ENCODE data around the gene TWF2. TPM values are rescaled to one million over a fixed set of nuclear protein-coding genes. Genes with fewer than 3 reads are reported as not detected.

The TWF2 gene
- total RNA-seq, 4 donors from 2014 or later: 46.2 to 68.8 (median 59.3) TPM

GRCh38 chr3:52222319-52223221 lies 16.4 kb downstream of the TWF2 start:
- peaks cover 6 to 42% (median 32%) of the 10 kb centered on the region in 4 donors for H3K4me1 ChIP-seq
- H3K36me3 ChIP-seq: peaks cover 0 to 1% (median 0%) of the 10 kb centered on the region in 3 donors
- H3K4me3 ChIP-seq: no peak overlapping the region
- TF ChIP-seq CTCF (IDR thresholded peaks at IDR 0.05) (no peak), POLR2A (IDR thresholded peaks at IDR 0.05) (no peak)
- no peak for DNase-seq
- peak overlapping the region in 1 of 4 donors; percentile 84 for H3K27ac ChIP-seq
- H3K9me3 ChIP-seq: no peaks in the 10 kb centered on the region
- H3K27me3 ChIP-seq: no peaks in the 10 kb centered on the region

- H3K9me3 ChIP-seq: no peaks in the 10 kb centered on the region
- no peak for TF ChIP-seq CTCF (IDR thresholded peaks at IDR 0.05)
- no peak for TF ChIP-seq POLR2A (IDR thresholded peaks at IDR 0.05)
- H3K36me3 ChIP-seq: no peaks in the 10 kb centered on the region
- no peaks in the 10 kb centered on the region for H3K27me3 ChIP-seq
- no peak overlapping the region for H3K4me3 ChIP-seq
- DNase-seq: peak in 2 of 3 donors; percentile 52 to 64
- peaks cover 7 to 43% (median 38%) of the 10 kb centered on the region in 4 donors for H3K4me1 ChIP-seq
- peak overlapping the region in 1 of 4 donors; percentile 68 for H3K27ac ChIP-seq
Observed at GRCh38 chr3:52221563-52222318, 17.2 kb downstream of the TWF2 start.

- no peaks in the 10 kb centered on the region for H3K36me3 ChIP-seq
- peak overlapping the region in 1 of 4 donors; percentile 68 for H3K27ac ChIP-seq
- H3K4me1 ChIP-seq: peaks cover 12 to 44% (median 37%) of the 10 kb centered on the region in 4 donors
- H3K9me3 ChIP-seq: no peaks in the 10 kb centered on the region
- no peak overlapping the region for H3K4me3 ChIP-seq
- DNase-seq: no peak
- H3K27me3 ChIP-seq: no peaks in the 10 kb centered on the region
- TF ChIP-seq CTCF (IDR thresholded peaks at IDR 0.05): no peak
Observed at GRCh38 chr3:52221141-52221562, 17.8 kb downstream of the TWF2 start.

GRCh38 chr3:52220380-52221026 lies 18.5 kb downstream of the TWF2 start:
- peak; percentile 86 to 93 (median 87) for DNase-seq
- H3K9me3 ChIP-seq: no peaks in the 10 kb centered on the region
- H3K36me3 ChIP-seq: peaks cover 0 to 4% (median 0%) of the 10 kb centered on the region in 3 donors
- peak overlapping the region in 1 of 4 donors; percentile 68 for H3K27ac ChIP-seq
- no peak overlapping the region for H3K4me3 ChIP-seq
- H3K27me3 ChIP-seq: no peaks in the 10 kb centered on the region
- peaks cover 12 to 46% (median 35%) of the 10 kb centered on the region in 4 donors for H3K4me1 ChIP-seq
- TF ChIP-seq POLR2A (IDR thresholded peaks at IDR 0.05) (no peak), CTCF (IDR thresholded peaks at IDR 0.05) (peak; percentile 75 to 97 (median 86))

- Histone ChIP-seq H3K4me1 (peaks cover 12 to 46% (median 35%) of the 10 kb centered on the region in 4 donors), H3K36me3 (peaks cover 0 to 18% (median 3%) of the 10 kb centered on the region in 3 donors), H3K27me3 (no peaks in the 10 kb centered on the region), H3K4me3 (no peak overlapping the region), H3K9me3 (no peaks in the 10 kb centered on the region), H3K27ac (peak overlapping the region; percentile 68 to 91 (median 76))
- no peak for DNase-seq
- TF ChIP-seq CTCF (IDR thresholded peaks at IDR 0.05): no peak
- TF ChIP-seq POLR2A (IDR thresholded peaks at IDR 0.05): no peak
Observed at GRCh38 chr3:52218937-52219650, 19.9 kb downstream of the TWF2 start.
